Measurements from ENCODE around the gene DBN1.

DBN1 gene

DNA sequence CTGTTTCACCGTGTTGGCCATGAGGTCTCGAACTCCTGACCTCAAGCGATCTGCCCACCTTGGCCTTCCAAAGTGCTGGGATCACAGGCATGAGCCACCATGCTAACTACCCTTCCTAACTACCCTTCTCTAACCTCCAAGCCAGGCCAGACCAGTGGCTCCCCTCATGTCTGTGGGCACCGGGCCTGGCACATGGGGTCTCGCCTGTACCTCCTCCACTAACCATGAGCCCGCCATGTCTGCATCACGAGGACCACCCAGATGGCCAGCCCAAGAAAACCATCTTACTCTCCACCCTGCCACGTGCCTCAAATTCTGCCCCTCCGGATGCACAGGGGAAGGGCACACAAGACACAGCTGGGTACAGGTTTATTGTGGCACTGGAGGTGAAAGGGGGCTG lies 9.6 kb upstream of the DBN1 start:
- no peak overlapping the region for H3K18ac ChIP-seq (ENCODE audit: low read length)
- H2BK12ac ChIP-seq (ENCODE audit: low read length), result no peak overlapping the region
- no peak overlapping the region for H2BK15ac ChIP-seq (ENCODE audit: low read length)
- no peak overlapping the region for H3K14ac ChIP-seq (ENCODE audit: low read length)
- H2AK5ac ChIP-seq (ENCODE audit: low read depth, low read length), result no peak overlapping the region
- H3K27ac ChIP-seq (replicated peaks; ENCODE audit: low read length), result no peak overlapping the region
- no peak overlapping the region for H3K4ac ChIP-seq (ENCODE audit: low read length)
- peak overlapping the region; percentile 75 for H2BK5ac ChIP-seq (ENCODE audit: low read length)
- peaks cover 12% of the 10 kb centered on the region for H3K79me1 ChIP-seq (ENCODE audit: low read depth, low read length)
- DNase-seq (ENCODE audit: low spot score), result no peak
- H3K36me3 ChIP-seq (replicated peaks in 1 of 2; ENCODE audit: control insufficient read depth in 2 of 2, insufficient read depth in 2 of 2, low read length in 2 of 2), result peaks cover 59 to 83% of the 10 kb centered on the region in 2 donors
- peaks cover 0 to 7% of the 10 kb centered on the region in 2 donors for H3K4me1 ChIP-seq (ENCODE audit: control insufficient read depth in 2 of 2, insufficient read depth in 1 of 2, low read depth in 1 of 2, low read length in 2 of 2)
- H3K9ac ChIP-seq (ENCODE audit: low read depth, low read length, poor library complexity), result no peak overlapping the region
- H4K91ac ChIP-seq (ENCODE audit: low read depth, low read length, poor library complexity), result no peak overlapping the region
- peak overlapping the region; percentile 10 for H3K23ac ChIP-seq (ENCODE audit: low read depth, low read length, poor library complexity)
- H3K4me2 ChIP-seq (ENCODE audit: insufficient read depth, low read length, poor library complexity, severe bottlenecking), result no peak overlapping the region
- H3K9me3 ChIP-seq (replicated peaks in 1 of 2; ENCODE audit: control insufficient read depth in 2 of 2, insufficient read depth in 1 of 2, low read depth in 1 of 2, low read length in 2 of 2), result peaks cover 0 to 4% of the 10 kb centered on the region in 2 donors
- H2BK120ac ChIP-seq (ENCODE audit: low read depth, low read length), result no peak overlapping the region
- no CpG with 5 or more reads among the region's 9 CpGs for WGBS, 2 donors (ENCODE audit: extremely low coverage in 2 of 2, insufficient read length in 2 of 2, insufficient replicate concordance in 1 of 2)
- H2AFZ ChIP-seq (ENCODE audit: low read length), result no peak overlapping the region
- no peak overlapping the region for H4K8ac ChIP-seq (ENCODE audit: low read depth, low read length)
- no peak overlapping the region for H3K4me3 ChIP-seq (ENCODE audit: low read length in 2 of 2)
- H3K27me3 ChIP-seq (ENCODE audit: control insufficient read depth in 3 of 3, insufficient read depth in 3 of 3, low read depth in 1 of 3, low read length in 3 of 3), result no peaks in the 10 kb centered on the region

DNA sequence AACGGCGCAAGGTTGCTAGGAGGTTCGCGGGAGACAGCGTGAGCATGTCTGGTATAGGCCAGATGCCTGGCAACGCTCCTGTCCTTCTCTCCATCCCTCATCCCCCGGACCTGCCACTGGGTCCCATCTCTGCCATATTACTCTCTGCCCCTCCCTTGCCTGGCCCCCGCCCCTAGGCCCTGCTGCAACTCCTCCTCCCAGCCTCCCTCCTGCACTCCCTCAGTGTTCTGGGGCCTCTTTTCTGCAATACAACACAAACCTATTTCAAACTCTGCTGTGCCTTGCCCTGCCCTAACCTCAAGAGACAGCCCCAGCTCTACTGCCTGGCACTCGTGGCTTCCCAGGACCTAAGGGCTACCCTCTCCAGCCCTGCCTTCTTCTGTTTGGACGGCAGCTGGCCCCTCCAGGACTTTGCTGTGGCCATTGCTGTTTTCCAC lies 8.9 kb upstream of the DBN1 start:
- peaks cover 52 to 77% of the 10 kb centered on the region in 2 donors for H3K36me3 ChIP-seq (replicated peaks in 1 of 2; ENCODE audit: control insufficient read depth in 2 of 2, insufficient read depth in 2 of 2, low read length in 2 of 2)
- no peak overlapping the region for H2BK5ac ChIP-seq (ENCODE audit: low read length)
- no peak overlapping the region for H2BK12ac ChIP-seq (ENCODE audit: low read length)
- H3K9me3 ChIP-seq (replicated peaks in 1 of 2; ENCODE audit: control insufficient read depth in 2 of 2, insufficient read depth in 1 of 2, low read depth in 1 of 2, low read length in 2 of 2), result peaks cover 0 to 4% of the 10 kb centered on the region in 2 donors
- H3K9ac ChIP-seq (ENCODE audit: low read depth, low read length, poor library complexity), result no peak overlapping the region
- no peak overlapping the region for H3K23ac ChIP-seq (ENCODE audit: low read depth, low read length, poor library complexity)
- no peak overlapping the region for H3K4me2 ChIP-seq (ENCODE audit: insufficient read depth, low read length, poor library complexity, severe bottlenecking)
- H4K91ac ChIP-seq (ENCODE audit: low read depth, low read length, poor library complexity), result no peak overlapping the region
- H3K4me1 ChIP-seq (ENCODE audit: control insufficient read depth in 2 of 2, insufficient read depth in 1 of 2, low read depth in 1 of 2, low read length in 2 of 2), result peaks cover 0 to 7% of the 10 kb centered on the region in 2 donors
- H2AK5ac ChIP-seq (ENCODE audit: low read depth, low read length), result no peak overlapping the region
- no peak overlapping the region for H4K8ac ChIP-seq (ENCODE audit: low read depth, low read length)
- H2BK120ac ChIP-seq (ENCODE audit: low read depth, low read length), result no peak overlapping the region
- H2BK15ac ChIP-seq (ENCODE audit: low read length), result no peak overlapping the region
- no peak overlapping the region for H3K14ac ChIP-seq (ENCODE audit: low read length)
- no peak overlapping the region for H3K18ac ChIP-seq (ENCODE audit: low read length)
- H2AFZ ChIP-seq (ENCODE audit: low read length), result no peak overlapping the region
- H3K27me3 ChIP-seq (ENCODE audit: control insufficient read depth in 3 of 3, insufficient read depth in 3 of 3, low read depth in 1 of 3, low read length in 3 of 3), result no peaks in the 10 kb centered on the region
- no peak for DNase-seq (ENCODE audit: low spot score)
- H3K79me1 ChIP-seq (ENCODE audit: low read depth, low read length), result peaks cover 12% of the 10 kb centered on the region
- H3K4me3 ChIP-seq (ENCODE audit: low read length in 2 of 2), result no peak overlapping the region
- H3K4ac ChIP-seq (ENCODE audit: low read length), result no peak overlapping the region
- 100% methylated on average over 4 of the region's 10 CpGs; no CpG with 5 or more reads in 1 of the 2 donors for WGBS, 2 donors (ENCODE audit: extremely low coverage in 2 of 2, insufficient read length in 2 of 2, insufficient replicate concordance in 1 of 2)
- no peak overlapping the region for H3K27ac ChIP-seq (replicated peaks; ENCODE audit: low read length)

DNA sequence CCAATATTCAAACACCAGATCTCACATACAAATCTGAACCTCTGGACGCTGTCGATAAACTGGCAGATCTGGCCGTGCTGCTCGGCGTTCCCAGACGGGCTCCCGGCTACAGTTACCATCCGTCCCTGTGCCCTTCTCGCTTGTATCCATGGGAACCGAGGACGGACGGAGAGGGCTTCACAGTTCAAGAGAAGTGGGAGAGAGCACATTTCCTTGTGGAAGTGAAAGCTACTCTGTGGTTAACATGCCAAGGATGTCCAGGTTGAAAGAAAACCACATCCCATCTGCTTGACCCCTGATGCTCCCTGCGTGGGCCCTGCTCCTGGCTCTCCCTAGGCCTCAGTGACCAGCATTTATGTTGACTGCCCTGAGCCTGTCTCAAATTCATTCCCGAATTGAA lies 6.3 kb upstream of the DBN1 start:
- Histone ChIP-seq H2BK120ac (ENCODE audit: low read depth, low read length) (no peak overlapping the region), H3K4me2 (ENCODE audit: insufficient read depth, low read length, poor library complexity, severe bottlenecking) (no peak overlapping the region), H3K23ac (ENCODE audit: low read depth, low read length, poor library complexity) (peak overlapping the region; percentile 16), H2BK5ac (ENCODE audit: low read length) (no peak overlapping the region), H3K27me3 (ENCODE audit: control insufficient read depth in 3 of 3, insufficient read depth in 3 of 3, low read depth in 1 of 3, low read length in 3 of 3) (no peaks in the 10 kb centered on the region), H3K4ac (ENCODE audit: low read length) (no peak overlapping the region), H4K8ac (ENCODE audit: low read depth, low read length) (no peak overlapping the region), H3K36me3 (replicated peaks in 1 of 2; ENCODE audit: control insufficient read depth in 2 of 2, insufficient read depth in 2 of 2, low read length in 2 of 2) (peaks cover 37 to 52% of the 10 kb centered on the region in 2 donors), H2BK12ac (ENCODE audit: low read length) (no peak overlapping the region), H3K9me3 (replicated peaks in 1 of 2; ENCODE audit: control insufficient read depth in 2 of 2, insufficient read depth in 1 of 2, low read depth in 1 of 2, low read length in 2 of 2) (peaks cover 0 to 4% of the 10 kb centered on the region in 2 donors), H3K9ac (ENCODE audit: low read depth, low read length, poor library complexity) (no peak overlapping the region), H3K27ac (replicated peaks; ENCODE audit: low read length) (no peak overlapping the region), H4K91ac (ENCODE audit: low read depth, low read length, poor library complexity) (no peak overlapping the region), H3K4me1 (ENCODE audit: control insufficient read depth in 2 of 2, insufficient read depth in 1 of 2, low read depth in 1 of 2, low read length in 2 of 2) (peaks cover 1 to 9% of the 10 kb centered on the region in 2 donors), H3K4me3 (ENCODE audit: low read length in 2 of 2) (no peak overlapping the region), H3K18ac (ENCODE audit: low read length) (no peak overlapping the region), H2AFZ (ENCODE audit: low read length) (no peak overlapping the region), H3K79me1 (ENCODE audit: low read depth, low read length) (peaks cover 12% of the 10 kb centered on the region), H2AK5ac (ENCODE audit: low read depth, low read length) (no peak overlapping the region), H3K14ac (ENCODE audit: low read length) (no peak overlapping the region), H2BK15ac (ENCODE audit: low read length) (no peak overlapping the region)
- DNase-seq (ENCODE audit: low spot score), result no peak
- no CpG with 5 or more reads among the region's 14 CpGs for WGBS, 2 donors (ENCODE audit: extremely low coverage in 2 of 2, insufficient read length in 2 of 2, insufficient replicate concordance in 1 of 2)

DNA sequence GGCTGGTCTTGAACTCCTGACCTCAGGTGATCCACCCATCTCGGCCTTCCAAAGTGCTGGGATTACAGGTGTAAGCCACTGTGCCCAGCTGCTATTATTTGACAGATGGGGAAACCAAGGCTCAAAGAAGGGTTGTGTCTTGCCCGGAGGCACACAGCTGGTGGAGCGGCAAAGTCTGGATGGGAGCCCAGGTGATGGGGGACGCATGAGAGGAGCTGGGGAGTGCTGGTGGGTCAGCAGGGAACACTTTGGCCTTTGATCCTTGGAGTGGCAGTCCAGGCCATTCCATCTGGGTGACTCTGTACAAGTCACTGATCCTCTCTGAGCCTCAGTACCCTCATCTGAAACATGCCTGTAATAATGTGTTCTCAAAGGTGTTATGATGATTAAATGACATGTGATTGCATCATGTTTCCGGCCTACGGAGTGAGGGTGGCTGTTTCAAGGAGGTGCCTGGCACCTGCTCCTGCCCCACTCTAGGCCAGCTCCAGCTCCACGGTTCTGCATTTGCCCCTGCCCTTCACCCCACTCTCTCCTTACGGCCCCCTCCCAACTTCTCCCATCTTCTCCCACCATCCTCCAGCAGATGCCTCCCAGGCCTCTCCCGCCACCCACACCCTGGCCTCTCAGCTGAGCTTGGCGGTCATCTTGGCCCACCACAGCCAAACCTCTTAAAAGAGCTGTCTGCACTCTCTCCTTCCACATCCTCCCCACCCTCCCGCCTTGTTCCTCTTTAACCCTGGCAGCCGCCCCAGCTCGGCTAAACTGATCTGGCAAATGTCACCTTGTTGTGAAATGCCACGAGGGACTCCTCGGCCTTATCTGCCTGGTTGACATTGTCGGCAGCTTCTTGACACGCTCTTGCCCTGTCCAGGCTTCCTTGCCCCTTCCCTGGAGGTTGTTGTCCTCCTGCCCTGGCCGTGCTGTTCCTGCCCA lies 5.5 kb upstream of the DBN1 start:
- WGBS, 2 donors (ENCODE audit: extremely low coverage in 2 of 2, insufficient read length in 2 of 2, insufficient replicate concordance in 1 of 2), result no CpG with 5 or more reads among the region's 18 CpGs
- Histone ChIP-seq H2BK120ac (ENCODE audit: low read depth, low read length) (no peak overlapping the region), H3K4me3 (ENCODE audit: low read length in 2 of 2) (no peak overlapping the region), H3K4me1 (ENCODE audit: control insufficient read depth in 2 of 2, insufficient read depth in 1 of 2, low read depth in 1 of 2, low read length in 2 of 2) (peaks cover 7 to 12% of the 10 kb centered on the region in 2 donors), H2AK5ac (ENCODE audit: low read depth, low read length) (peak overlapping the region; percentile 7), H3K14ac (ENCODE audit: low read length) (no peak overlapping the region), H3K27me3 (ENCODE audit: control insufficient read depth in 3 of 3, insufficient read depth in 3 of 3, low read depth in 1 of 3, low read length in 3 of 3) (no peaks in the 10 kb centered on the region), H3K9me3 (replicated peaks in 1 of 2; ENCODE audit: control insufficient read depth in 2 of 2, insufficient read depth in 1 of 2, low read depth in 1 of 2, low read length in 2 of 2) (peaks cover 0 to 1% of the 10 kb centered on the region in 2 donors), H4K91ac (ENCODE audit: low read depth, low read length, poor library complexity) (no peak overlapping the region), H3K4me2 (ENCODE audit: insufficient read depth, low read length, poor library complexity, severe bottlenecking) (no peak overlapping the region), H3K27ac (replicated peaks; ENCODE audit: low read length) (no peak overlapping the region), H3K18ac (ENCODE audit: low read length) (peak overlapping the region; percentile 29), H2AFZ (ENCODE audit: low read length) (no peak overlapping the region), H3K79me1 (ENCODE audit: low read depth, low read length) (peaks cover 8% of the 10 kb centered on the region), H2BK15ac (ENCODE audit: low read length) (no peak overlapping the region), H3K4ac (ENCODE audit: low read length) (no peak overlapping the region), H3K36me3 (replicated peaks in 1 of 2; ENCODE audit: control insufficient read depth in 2 of 2, insufficient read depth in 2 of 2, low read length in 2 of 2) (peaks cover 29 to 44% of the 10 kb centered on the region in 2 donors), H3K9ac (ENCODE audit: low read depth, low read length, poor library complexity) (peak overlapping the region; percentile 35), H3K23ac (ENCODE audit: low read depth, low read length, poor library complexity) (peak overlapping the region; percentile 74), H2BK12ac (ENCODE audit: low read length) (no peak overlapping the region), H4K8ac (ENCODE audit: low read depth, low read length) (no peak overlapping the region), H2BK5ac (ENCODE audit: low read length) (peak overlapping the region; percentile 25)
- DNase-seq (ENCODE audit: low spot score), result no peak
